Measurements from ENCODE around the gene HSD17B13. TPM values are rescaled to one million over a fixed set of nuclear protein-coding genes. Genes with fewer than 3 reads are reported as not detected.
"Not testable (repeated sequence)": the region's sequence is repeated elsewhere in the genome, so short reads cannot be mapped to it uniquely, and the experiment has no call there.

The HSD17B13 gene
- total RNA-seq, 4 donors from 2014 or later: 0.49 to 143 (median 7.6) TPM

DNA sequence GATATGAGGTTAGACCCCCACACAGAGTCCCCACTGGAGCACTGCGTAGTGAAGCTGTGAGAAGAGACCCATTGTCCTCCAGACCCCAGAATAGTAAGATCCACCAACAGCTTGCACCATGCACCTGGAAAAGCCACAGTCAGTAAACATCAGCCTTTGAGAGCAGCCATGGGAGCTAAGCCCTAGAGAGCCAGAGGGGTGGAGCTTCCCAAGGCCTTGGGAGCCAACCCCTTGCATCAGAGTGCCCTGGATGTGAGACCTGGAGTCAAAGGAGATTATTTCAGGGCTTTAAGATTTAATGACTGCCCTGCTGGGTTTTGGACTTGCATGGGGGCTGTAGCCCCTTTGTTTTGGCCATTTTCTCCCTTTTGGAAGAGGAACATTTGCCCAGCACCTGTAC, 35.7 kb downstream of the HSD17B13 start:
- no peaks in the 10 kb centered on the region for H3K4me1 ChIP-seq
- peaks cover 6% of the 10 kb centered on the region for H3K9me3 ChIP-seq
- no peaks in the 10 kb centered on the region for H3K36me3 ChIP-seq
- TF ChIP-seq POLR2AphosphoS5 (IDR thresholded peaks at IDR 0.05) (no peak), POLR2A (IDR thresholded peaks at IDR 0.05) (no peak), EP300 (IDR thresholded peaks at IDR 0.05) (no peak)
- TF ChIP-seq, protein P1, sequence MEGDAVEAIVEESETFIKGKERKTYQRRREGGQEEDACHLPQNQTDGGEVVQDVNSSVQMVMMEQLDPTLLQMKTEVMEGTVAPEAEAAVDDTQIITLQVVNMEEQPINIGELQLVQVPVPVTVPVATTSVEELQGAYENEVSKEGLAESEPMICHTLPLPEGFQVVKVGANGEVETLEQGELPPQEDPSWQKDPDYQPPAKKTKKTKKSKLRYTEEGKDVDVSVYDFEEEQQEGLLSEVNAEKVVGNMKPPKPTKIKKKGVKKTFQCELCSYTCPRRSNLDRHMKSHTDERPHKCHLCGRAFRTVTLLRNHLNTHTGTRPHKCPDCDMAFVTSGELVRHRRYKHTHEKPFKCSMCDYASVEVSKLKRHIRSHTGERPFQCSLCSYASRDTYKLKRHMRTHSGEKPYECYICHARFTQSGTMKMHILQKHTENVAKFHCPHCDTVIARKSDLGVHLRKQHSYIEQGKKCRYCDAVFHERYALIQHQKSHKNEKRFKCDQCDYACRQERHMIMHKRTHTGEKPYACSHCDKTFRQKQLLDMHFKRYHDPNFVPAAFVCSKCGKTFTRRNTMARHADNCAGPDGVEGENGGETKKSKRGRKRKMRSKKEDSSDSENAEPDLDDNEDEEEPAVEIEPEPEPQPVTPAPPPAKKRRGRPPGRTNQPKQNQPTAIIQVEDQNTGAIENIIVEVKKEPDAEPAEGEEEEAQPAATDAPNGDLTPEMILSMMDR (IDR thresholded peaks at IDR 0.05): no peak
- H3K27me3 ChIP-seq: no peaks in the 10 kb centered on the region
- H3K27ac ChIP-seq: no peak overlapping the region
- DNase-seq (ENCODE audit: low spot score in 2 of 2): no peak
- no peak overlapping the region for H3K4me3 ChIP-seq
- WGBS: 20% methylated on average over 1 of the region's 1 CpG

DNA sequence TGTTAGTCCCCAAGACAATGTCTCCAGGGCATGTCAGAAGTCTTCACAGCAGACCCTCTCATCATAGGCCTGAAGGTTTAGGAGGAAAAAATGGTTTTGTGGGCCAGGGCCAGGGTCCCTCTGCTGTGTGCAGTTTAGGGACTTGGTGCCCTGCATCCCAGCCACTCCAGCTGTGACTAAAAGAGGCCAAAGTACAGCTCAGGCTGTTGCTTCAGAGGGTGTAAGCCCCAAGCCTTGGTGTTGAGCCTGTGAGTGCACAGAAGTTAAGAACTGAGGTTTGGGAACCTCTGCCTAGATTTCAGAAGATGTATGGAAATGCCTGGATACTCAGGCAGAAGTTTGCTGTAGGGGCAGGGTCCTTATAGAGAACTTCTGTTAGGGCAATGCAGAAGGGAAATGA, 38.4 kb downstream of the HSD17B13 start:
- not testable (repeated sequence) for DNase-seq (ENCODE audit: low spot score in 2 of 2); H3K36me3 ChIP-seq; H3K9me3 ChIP-seq; H3K4me1 ChIP-seq; H3K27ac ChIP-seq; H3K4me3 ChIP-seq; H3K27me3 ChIP-seq

DNA sequence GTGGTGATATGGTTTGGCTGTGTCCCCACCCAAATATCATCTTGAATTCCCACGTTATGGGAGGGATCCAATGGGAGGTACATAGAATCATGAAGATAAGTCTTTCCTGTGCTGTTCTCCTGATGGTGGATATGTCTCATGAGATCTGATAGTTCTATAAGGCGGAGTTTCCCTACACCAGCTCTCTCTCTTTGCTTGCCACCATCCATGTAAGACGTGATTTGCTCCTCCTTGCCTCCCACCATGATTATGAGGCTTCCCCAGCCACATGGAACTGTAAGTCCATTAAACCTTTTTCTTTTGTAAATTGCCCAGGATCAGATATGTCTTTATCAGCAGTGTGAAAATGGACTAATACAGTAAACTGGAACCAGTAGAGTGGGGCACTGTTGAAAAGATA, 39.5 kb downstream of the HSD17B13 start:
- no peak for DNase-seq (ENCODE audit: low spot score in 2 of 2)
- Histone ChIP-seq H3K9me3 (peaks cover 6% of the 10 kb centered on the region), H3K27ac (no peak overlapping the region), H3K27me3 (no peaks in the 10 kb centered on the region), H3K4me3 (no peak overlapping the region), H3K36me3 (no peaks in the 10 kb centered on the region), H3K4me1 (no peaks in the 10 kb centered on the region)
- TF ChIP-seq POLR2AphosphoS5 (IDR thresholded peaks at IDR 0.05): no peak
- no peak for TF ChIP-seq POLR2A (IDR thresholded peaks at IDR 0.05)
- TF ChIP-seq, protein P1 (IDR thresholded peaks at IDR 0.05): no peak
- TF ChIP-seq EP300 (IDR thresholded peaks at IDR 0.05): no peak
- 79% methylated on average over 3 of the region's 3 CpGs for WGBS

DNA sequence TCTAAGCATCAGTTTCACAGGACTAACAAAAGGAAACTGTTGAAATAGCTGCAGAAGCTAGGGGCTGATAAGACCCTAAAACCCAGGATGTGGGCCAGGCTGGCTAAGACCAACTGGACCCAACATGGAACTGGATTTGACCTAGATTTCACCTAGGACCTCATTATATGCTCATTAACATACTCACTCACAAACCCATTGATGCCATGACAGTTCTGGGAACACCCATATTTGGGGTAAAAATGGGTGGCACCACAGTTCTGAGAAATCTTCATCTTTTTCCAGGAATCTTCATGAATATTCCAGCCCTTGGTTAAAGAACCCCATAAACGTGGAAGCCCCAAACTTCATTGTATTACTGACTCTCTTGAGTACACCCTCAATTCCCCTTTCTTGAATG, 41.1 kb downstream of the HSD17B13 start:
- no peak for DNase-seq (ENCODE audit: low spot score in 2 of 2)
- TF ChIP-seq POLR2A (IDR thresholded peaks at IDR 0.05) (no peak), POLR2AphosphoS5 (IDR thresholded peaks at IDR 0.05) (no peak)
- Histone ChIP-seq H3K4me1 (no peaks in the 10 kb centered on the region), H3K4me3 (no peak overlapping the region), H3K27ac (no peak overlapping the region), H3K9me3 (peaks cover 4% of the 10 kb centered on the region), H3K27me3 (no peaks in the 10 kb centered on the region), H3K36me3 (no peaks in the 10 kb centered on the region)
- 67% methylated on average over 1 of the region's 1 CpG for WGBS

DNA sequence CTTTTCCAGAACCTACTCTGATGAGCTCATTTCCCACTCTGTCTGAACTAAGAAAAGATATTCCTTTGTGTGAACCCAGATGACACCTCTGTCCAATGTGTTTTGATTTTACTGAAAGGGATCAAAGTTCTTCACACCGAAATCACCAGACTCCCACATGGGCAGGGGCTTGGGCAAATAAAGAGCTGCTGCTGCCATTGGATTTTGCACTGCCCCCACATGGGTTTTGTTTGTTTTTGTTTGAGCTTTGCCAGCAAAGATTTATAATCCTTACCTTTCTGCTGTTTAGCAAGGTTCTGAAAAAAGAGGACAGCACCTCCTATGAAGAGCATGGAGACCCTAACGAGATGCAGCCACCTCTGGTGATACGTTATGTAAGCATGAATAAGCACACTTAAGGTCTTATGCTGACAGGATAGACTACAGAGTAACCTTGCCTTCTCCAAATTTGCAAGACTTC, 44.3 kb downstream of the HSD17B13 start:
- no peak for DNase-seq (ENCODE audit: low spot score in 2 of 2)
- WGBS: 80% methylated on average over 3 of the region's 3 CpGs
- no peaks in the 10 kb centered on the region for H3K27me3 ChIP-seq

DNA sequence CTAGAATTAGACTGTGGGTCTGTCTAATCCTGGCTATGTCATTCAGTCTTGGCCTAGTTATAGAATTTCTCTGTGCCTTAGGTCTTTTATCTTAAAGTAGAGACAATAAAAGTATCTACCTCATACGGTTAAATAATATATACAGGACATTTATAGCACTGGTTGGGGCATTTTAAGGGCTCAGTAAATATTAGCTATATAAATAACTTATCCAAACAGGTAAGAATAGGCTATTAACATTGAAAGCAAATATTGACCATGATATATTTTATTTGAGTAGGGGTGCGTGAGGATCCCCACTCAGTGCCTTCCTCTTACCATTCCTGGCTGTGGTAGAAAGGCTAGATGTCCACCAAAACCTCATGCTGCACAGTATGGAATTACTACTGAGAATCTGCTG, 47.4 kb downstream of the HSD17B13 start:
- H3K36me3 ChIP-seq: no peaks in the 10 kb centered on the region
- H3K27me3 ChIP-seq: no peaks in the 10 kb centered on the region
- H3K9me3 ChIP-seq: no peaks in the 10 kb centered on the region
- TF ChIP-seq EP300 (IDR thresholded peaks at IDR 0.05) (no peak), POLR2AphosphoS5 (IDR thresholded peaks at IDR 0.05) (no peak), POLR2A (IDR thresholded peaks at IDR 0.05) (no peak)
- TF ChIP-seq, protein P1 (IDR thresholded peaks at IDR 0.05): no peak
- H3K27ac ChIP-seq: no peak overlapping the region
- WGBS: 89% methylated on average over 2 of the region's 2 CpGs
- H3K4me1 ChIP-seq: no peaks in the 10 kb centered on the region
- no peak for DNase-seq (ENCODE audit: low spot score in 2 of 2)
- H3K4me3 ChIP-seq: no peak overlapping the region

More for the DNA sequence above, 44.3 kb downstream of the HSD17B13 start:
- Histone ChIP-seq H3K4me3 (no peak overlapping the region), H3K36me3 (no peaks in the 10 kb centered on the region), H3K4me1 (no peaks in the 10 kb centered on the region), H3K9me3 (no peaks in the 10 kb centered on the region), H3K27ac (no peak overlapping the region)
- no peak for TF ChIP-seq POLR2A (IDR thresholded peaks at IDR 0.05)
- TF ChIP-seq POLR2AphosphoS5 (IDR thresholded peaks at IDR 0.05): no peak
- TF ChIP-seq EP300 (IDR thresholded peaks at IDR 0.05): no peak
- TF ChIP-seq, protein P1 (IDR thresholded peaks at IDR 0.05): no peak

All from suprapubic skin (tissue), 4 donors.